Activated naive CD4-positive, alpha-beta T cell treated with anti-CD3 and anti-CD28 coated beads, Interleukin-2, amount 10 ng/mL, durations not matched to agents 7 days and 5 days (primary cell): ENCODE data around the gene FBXO44.
"Not testable (repeated sequence)": the region's sequence is repeated elsewhere in the genome, so short reads cannot be mapped to it uniquely, and the experiment has no call there.

ENCODE experiments used
- CTCF ChIA-PET: fragments of 350-600 bp; sonication (Branson Sonifier 250); formaldehyde crosslinking; loops from one replicate; lab custom pipeline; 2021; ENCODE audit warnings: antibody characterized with exemption; lab: Charles Lee
- DNase-seq: peaks from one replicate; pipeline ENCODE4 v3.0.0-alpha.2; 2020
- H3K27ac Mint-ChIP-seq: one replicate; pipeline ENCODE4 v1.8.0; 2021; ENCODE audit warnings: mild to moderate bottlenecking, moderate library complexity, mixed read lengths
- H3K27me3 Mint-ChIP-seq: one replicate; pipeline ENCODE4 v1.8.0; 2021; ENCODE audit warnings: mild to moderate bottlenecking, mixed read lengths
- H3K36me3 Mint-ChIP-seq: one replicate; pipeline ENCODE4 v1.8.0; 2021; ENCODE audit warnings: mixed read lengths
- H3K4me1 Mint-ChIP-seq: one replicate; pipeline ENCODE4 v1.8.0; 2021; ENCODE audit warnings: mixed read lengths
- H3K4me3 Mint-ChIP-seq: one replicate; pipeline ENCODE4 v1.8.0; 2021; ENCODE audit warnings: mild to moderate bottlenecking, moderate library complexity, mixed read lengths
- H3K9me3 Mint-ChIP-seq: one replicate; pipeline ENCODE4 v1.8.0; 2021; ENCODE audit warnings: mixed read lengths

Gene FBXO44

GRCh38 chr1:11623702-11624101, 31.0 kb upstream of the FBXO44 start:
- no peak for DNase-seq
- Mint-ChIP-seq H3K9me3 (no peaks in the 10 kb centered on the region), H3K27me3 (peaks cover 38% of the 10 kb centered on the region), H3K4me1 (no peaks in the 10 kb centered on the region), H3K36me3 (no peaks in the 10 kb centered on the region), H3K27ac (no peak overlapping the region), H3K4me3 (no peak overlapping the region)
- CTCF ChIA-PET: interaction anchor here (0.9 kb wide), 1 partner anchor 22 kb away, joined by 5 read pairs; no protein-coding TSS in a partner anchor

GRCh38 chr1:11626551-11626950, 28.1 kb upstream of the FBXO44 start:
- H3K4me1 Mint-ChIP-seq: no peaks in the 10 kb centered on the region
- peaks cover 61% of the 10 kb centered on the region for H3K27me3 Mint-ChIP-seq
- no peak overlapping the region for H3K27ac Mint-ChIP-seq
- no peaks in the 10 kb centered on the region for H3K9me3 Mint-ChIP-seq
- H3K36me3 Mint-ChIP-seq: no peaks in the 10 kb centered on the region
- CTCF ChIA-PET: interaction anchor here (0.6 to 1.0 kb wide), 2 partner anchors 53 to 568 kb away, joined by 3 to 4 read pairs; no protein-coding TSS in a partner anchor
- no peak overlapping the region for H3K4me3 Mint-ChIP-seq
- no peak for DNase-seq

- Mint-ChIP-seq H3K27ac (no peak overlapping the region), H3K36me3 (no peaks in the 10 kb centered on the region), H3K4me3 (no peak overlapping the region), H3K27me3 (peaks cover 57% of the 10 kb centered on the region), H3K9me3 (no peaks in the 10 kb centered on the region), H3K4me1 (no peaks in the 10 kb centered on the region)
- DNase-seq: no peak
- CTCF ChIA-PET: no interaction called here
Measured at GRCh38 chr1:11628767-11629166, 25.9 kb upstream of the FBXO44 start.

GRCh38 chr1:11629184-11630016, 25.3 kb upstream of the FBXO44 start:
- Mint-ChIP-seq H3K36me3 (no peaks in the 10 kb centered on the region), H3K27me3 (peaks cover 58% of the 10 kb centered on the region), H3K27ac (no peak overlapping the region), H3K4me3 (no peak overlapping the region), H3K4me1 (no peaks in the 10 kb centered on the region), H3K9me3 (no peaks in the 10 kb centered on the region)
- no peak for DNase-seq
- CTCF ChIA-PET: no interaction called here

GRCh38 chr1:11634365-11635192, 20.1 kb upstream of the FBXO44 start:
- CTCF ChIA-PET: interaction anchor here (1.0 to 1.7 kb wide), 3 partner anchors 7 to 393 kb away, joined by 3 to 8 read pairs (median 4); no protein-coding TSS in a partner anchor
- no peak overlapping the region for H3K27ac Mint-ChIP-seq
- peaks cover 65% of the 10 kb centered on the region for H3K27me3 Mint-ChIP-seq
- DNase-seq: no peak
- no peaks in the 10 kb centered on the region for H3K9me3 Mint-ChIP-seq
- H3K36me3 Mint-ChIP-seq: no peaks in the 10 kb centered on the region
- H3K4me3 Mint-ChIP-seq: no peak overlapping the region
- H3K4me1 Mint-ChIP-seq: no peaks in the 10 kb centered on the region

- peaks cover 2% of the 10 kb centered on the region for H3K4me1 Mint-ChIP-seq
- H3K36me3 Mint-ChIP-seq: no peaks in the 10 kb centered on the region
- H3K27ac Mint-ChIP-seq: no peak overlapping the region
- H3K4me3 Mint-ChIP-seq: no peak overlapping the region
- H3K9me3 Mint-ChIP-seq: no peaks in the 10 kb centered on the region
- CTCF ChIA-PET: interaction anchor here (2.1 kb wide), 1 partner anchor 601 kb away, joined by 10 read pairs; no protein-coding TSS in a partner anchor
- peaks cover 48% of the 10 kb centered on the region for H3K27me3 Mint-ChIP-seq
- DNase-seq: no peak
Measured at GRCh38 chr1:11638121-11638520, 16.6 kb upstream of the FBXO44 start.

- peaks cover 2% of the 10 kb centered on the region for H3K4me1 Mint-ChIP-seq
- no peak for DNase-seq
- no peak overlapping the region for H3K4me3 Mint-ChIP-seq
- H3K9me3 Mint-ChIP-seq: no peaks in the 10 kb centered on the region
- H3K27ac Mint-ChIP-seq: no peak overlapping the region
- CTCF ChIA-PET: interaction anchor here (1.3 kb wide), 1 partner anchor 279 kb away, joined by 3 read pairs; no protein-coding TSS in a partner anchor
- H3K36me3 Mint-ChIP-seq: no peaks in the 10 kb centered on the region
- peaks cover 54% of the 10 kb centered on the region for H3K27me3 Mint-ChIP-seq
Measured at GRCh38 chr1:11639372-11639771, 15.3 kb upstream of the FBXO44 start.

GRCh38 chr1:11640101-11640500, 14.6 kb upstream of the FBXO44 start:
- CTCF ChIA-PET: interaction anchor here (1.3 kb wide), 1 partner anchor 279 kb away, joined by 3 read pairs; no protein-coding TSS in a partner anchor
- Mint-ChIP-seq H3K36me3 (no peaks in the 10 kb centered on the region), H3K4me1 (peaks cover 2% of the 10 kb centered on the region), H3K9me3 (no peaks in the 10 kb centered on the region), H3K27ac (no peak overlapping the region), H3K4me3 (no peak overlapping the region), H3K27me3 (peaks cover 50% of the 10 kb centered on the region)
- DNase-seq: no peak

GRCh38 chr1:11640944-11641343, 13.7 kb upstream of the FBXO44 start:
- no peaks in the 10 kb centered on the region for H3K9me3 Mint-ChIP-seq
- peaks cover 2% of the 10 kb centered on the region for H3K4me1 Mint-ChIP-seq
- H3K27ac Mint-ChIP-seq: no peak overlapping the region
- DNase-seq: no peak
- no peaks in the 10 kb centered on the region for H3K36me3 Mint-ChIP-seq
- H3K4me3 Mint-ChIP-seq: no peak overlapping the region
- H3K27me3 Mint-ChIP-seq: peaks cover 46% of the 10 kb centered on the region
- CTCF ChIA-PET: interaction anchor here (1.7 to 10.7 kb wide), 7 partner anchors 7 to 603 kb away, joined by 5 to 101 read pairs (median 8); no protein-coding TSS in a partner anchor

GRCh38 chr1:11641776-11642305, 12.8 kb upstream of the FBXO44 start:
- peaks cover 2% of the 10 kb centered on the region for H3K4me1 Mint-ChIP-seq
- H3K4me3 Mint-ChIP-seq: no peak overlapping the region
- no peaks in the 10 kb centered on the region for H3K36me3 Mint-ChIP-seq
- H3K27ac Mint-ChIP-seq: no peak overlapping the region
- CTCF ChIA-PET: interaction anchor here (1.0 to 10.7 kb wide), 11 partner anchors 8 to 612 kb away, joined by 3 to 101 read pairs (median 5); no protein-coding TSS in a partner anchor
- peaks cover 47% of the 10 kb centered on the region for H3K27me3 Mint-ChIP-seq
- no peak for DNase-seq
- no peaks in the 10 kb centered on the region for H3K9me3 Mint-ChIP-seq

- CTCF ChIA-PET: interaction anchor here (0.7 to 10.7 kb wide), 17 partner anchors 9 to 1761 kb away, joined by 3 to 101 read pairs (median 5); partner anchors contain the start of gene MTOR
- not testable (repeated sequence) for H3K27ac Mint-ChIP-seq, H3K36me3 Mint-ChIP-seq, H3K9me3 Mint-ChIP-seq, H3K4me1 Mint-ChIP-seq, H3K4me3 Mint-ChIP-seq
- H3K27me3 Mint-ChIP-seq: peaks cover 42% of the 10 kb centered on the region
- DNase-seq: peak; percentile 84
Measured at GRCh38 chr1:11642418-11643017, 12.2 kb upstream of the FBXO44 start.

GRCh38 chr1:11643782-11644181, 10.9 kb upstream of the FBXO44 start:
- peaks cover 5% of the 10 kb centered on the region for H3K4me1 Mint-ChIP-seq
- H3K9me3 Mint-ChIP-seq: no peaks in the 10 kb centered on the region
- H3K36me3 Mint-ChIP-seq: no peaks in the 10 kb centered on the region
- CTCF ChIA-PET: interaction anchor here (0.6 to 10.7 kb wide), 16 partner anchors 11 to 606 kb away, joined by 3 to 101 read pairs (median 5); partner anchors contain the start of gene MTOR
- H3K27ac Mint-ChIP-seq: no peak overlapping the region
- DNase-seq: no peak
- no peak overlapping the region for H3K4me3 Mint-ChIP-seq
- H3K27me3 Mint-ChIP-seq: peaks cover 37% of the 10 kb centered on the region

GRCh38 chr1:11645270-11645669, 9.4 kb upstream of the FBXO44 start:
- Mint-ChIP-seq H3K27me3 (peaks cover 48% of the 10 kb centered on the region), H3K27ac (no peak overlapping the region), H3K4me1 (peaks cover 17% of the 10 kb centered on the region), H3K36me3 (no peaks in the 10 kb centered on the region), H3K9me3 (no peaks in the 10 kb centered on the region), H3K4me3 (no peak overlapping the region)
- no peak for DNase-seq
- CTCF ChIA-PET: interaction anchor here (0.6 to 10.7 kb wide), 18 partner anchors 8 to 608 kb away, joined by 3 to 101 read pairs (median 4); partner anchors contain the start of genes EXOSC10, FBXO6, MAD2L2 and MTOR
